Activated gamma-delta T cell treated with anti-CD3 and anti-CD28 coated beads, Interleukin-2, amount 50 U/mL, for 16 hours (primary cell): ENCODE measurements around the gene KLHL21.
"Not testable (repeated sequence)": the region's sequence is repeated elsewhere in the genome, so short reads cannot be mapped to it uniquely, and the experiment has no call there.

Experiments used
- DNase-seq: peaks from one replicate; pipeline ENCODE4 v3.0.0-alpha.2; 2020; ENCODE audit warnings: low read depth

Gene KLHL21

GRCh38 chr1:6582370-6582769 lies 20.3 kb downstream of the KLHL21 start:
- DNase-seq, result no peak

- no peak for DNase-seq
These were observed 20.9 kb downstream of the KLHL21 start for GRCh38 chr1:6581561-6582305.

DNA sequence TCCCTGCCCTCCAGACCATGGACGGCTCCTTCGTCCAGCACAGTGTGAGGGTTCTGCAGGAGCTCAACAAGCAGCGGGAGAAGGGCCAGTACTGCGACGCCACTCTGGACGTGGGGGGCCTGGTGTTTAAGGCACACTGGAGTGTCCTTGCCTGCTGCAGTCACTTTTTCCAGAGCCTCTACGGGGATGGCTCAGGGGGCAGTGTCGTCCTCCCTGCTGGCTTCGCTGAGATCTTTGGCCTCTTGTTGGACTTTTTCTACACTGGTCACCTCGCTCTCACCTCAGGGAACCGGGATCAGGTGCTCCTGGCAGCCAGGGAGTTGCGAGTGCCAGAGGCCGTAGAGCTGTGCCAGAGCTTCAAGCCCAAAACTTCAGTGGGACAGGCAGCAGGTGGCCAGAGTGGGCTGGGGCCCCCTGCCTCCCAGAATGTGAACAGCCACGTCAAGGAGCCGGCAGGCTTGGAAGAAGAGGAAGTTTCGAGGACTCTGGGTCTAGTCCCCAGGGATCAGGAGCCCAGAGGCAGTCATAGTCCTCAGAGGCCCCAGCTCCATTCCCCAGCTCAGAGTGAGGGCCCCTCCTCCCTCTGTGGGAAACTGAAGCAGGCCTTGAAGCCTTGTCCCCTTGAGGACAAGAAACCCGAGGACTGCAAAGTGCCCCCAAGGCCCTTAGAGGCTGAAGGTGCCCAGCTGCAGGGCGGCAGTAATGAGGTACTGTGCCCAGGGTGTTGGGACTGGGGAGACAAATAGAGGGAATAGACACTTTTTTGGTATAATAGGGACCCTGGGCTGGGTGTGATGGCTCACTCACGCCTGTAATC lies 21.9 kb downstream of the KLHL21 start:
- DNase-seq, result no peak

GRCh38 chr1:6580119-6580592 lies 22.5 kb downstream of the KLHL21 start:
- DNase-seq, result no peak

- DNase-seq, result peak; percentile 94
These were observed 23.1 kb downstream of the KLHL21 start, which contains the start of gene ZBTB48 for GRCh38 chr1:6579374-6580118. TSS of gene ZBTB48 (plus strand) at chr1:6579994. CDS start at chr1:6580610, 616 bp downstream.

- DNase-seq, result no peak
These were observed 23.9 kb downstream of the KLHL21 start for GRCh38 chr1:6578624-6579373.

DNA sequence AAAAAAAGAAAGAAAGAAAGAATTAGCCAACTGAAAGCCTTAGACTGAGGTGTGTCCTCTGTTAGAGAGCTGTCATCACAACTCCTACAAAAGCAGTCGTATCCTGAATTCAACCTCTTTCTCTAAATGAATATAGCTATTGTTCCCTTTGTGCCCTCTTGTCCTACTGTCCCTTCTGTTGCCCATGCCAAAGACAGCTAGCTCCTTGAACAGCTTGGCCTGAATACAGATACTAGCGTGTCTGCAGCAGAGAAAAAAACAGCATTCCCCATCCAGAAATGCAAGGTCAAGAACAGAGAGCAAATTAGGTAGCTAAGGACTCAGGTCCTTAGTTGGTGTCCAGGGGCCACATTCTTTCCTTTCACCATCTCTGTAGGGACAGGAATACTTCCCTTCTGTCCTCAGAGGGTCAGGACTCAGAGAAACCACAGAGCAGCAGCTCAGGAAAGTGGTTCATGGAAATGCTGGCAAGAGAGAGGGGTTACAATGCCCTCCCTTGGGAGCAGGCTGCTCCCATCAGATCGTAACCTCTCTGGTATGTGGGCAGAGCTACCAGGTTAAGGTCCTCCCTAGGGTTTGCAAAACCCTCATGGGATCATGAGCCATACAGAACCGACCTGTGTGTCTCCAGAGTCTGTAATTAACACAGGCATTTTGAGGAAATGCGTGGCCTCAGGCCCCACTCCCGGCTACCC lies 24.7 kb downstream of the KLHL21 start:
- DNase-seq, result no peak

DNA sequence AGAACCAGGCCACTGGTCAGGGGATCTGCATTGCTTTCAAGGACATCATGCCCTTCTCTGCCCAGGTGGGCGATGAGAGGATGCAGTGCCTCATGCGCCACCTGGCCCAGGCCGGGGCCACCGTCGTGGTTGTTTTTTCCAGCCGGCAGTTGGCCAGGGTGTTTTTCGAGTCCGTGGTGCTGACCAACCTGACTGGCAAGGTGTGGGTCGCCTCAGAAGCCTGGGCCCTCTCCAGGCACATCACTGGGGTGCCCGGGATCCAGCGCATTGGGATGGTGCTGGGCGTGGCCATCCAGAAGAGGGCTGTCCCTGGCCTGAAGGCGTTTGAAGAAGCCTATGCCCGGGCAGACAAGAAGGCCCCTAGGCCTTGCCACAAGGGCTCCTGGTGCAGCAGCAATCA lies 27.9 kb downstream of the KLHL21 start:
- no peak for DNase-seq

- no peak for DNase-seq
These were observed 28.5 kb downstream of the KLHL21 start for GRCh38 chr1:6574025-6574620.

DNA sequence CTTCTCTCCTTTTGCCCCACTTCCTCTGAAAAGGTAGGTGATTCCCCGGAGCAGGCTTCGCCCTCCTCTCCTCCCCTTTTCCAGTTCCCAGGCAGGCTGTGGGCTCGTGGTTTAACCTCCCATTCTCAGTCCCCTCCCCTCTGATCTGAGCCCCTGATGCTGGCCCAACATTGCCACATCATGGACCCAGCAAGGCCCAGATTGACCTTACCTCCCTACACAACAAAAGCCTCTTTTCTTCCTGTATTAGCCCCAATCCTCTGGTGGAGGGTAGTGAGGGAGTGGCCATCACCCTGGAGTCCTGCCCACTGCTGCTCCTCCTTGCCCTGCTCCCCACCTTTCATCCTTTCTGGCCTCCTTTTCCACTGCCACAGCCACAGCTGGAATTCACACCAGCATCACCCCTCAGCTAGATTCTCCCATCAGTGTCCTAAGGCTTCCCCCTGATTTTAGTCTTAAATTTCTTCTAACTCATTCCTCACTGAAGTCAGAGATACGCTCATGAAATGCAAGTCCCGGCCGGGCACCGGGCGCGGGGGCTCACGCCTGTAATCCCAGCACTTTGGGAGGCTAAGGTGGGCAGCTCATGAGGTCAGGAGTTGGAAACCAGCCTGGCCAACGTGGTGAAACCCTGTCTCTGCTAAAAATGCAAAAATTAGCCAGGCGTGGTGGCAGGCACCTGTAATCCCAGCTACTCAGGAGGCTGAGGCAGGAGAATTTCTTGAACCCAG lies 29.9 kb downstream of the KLHL21 start:
- DNase-seq, result no peak

DNA sequence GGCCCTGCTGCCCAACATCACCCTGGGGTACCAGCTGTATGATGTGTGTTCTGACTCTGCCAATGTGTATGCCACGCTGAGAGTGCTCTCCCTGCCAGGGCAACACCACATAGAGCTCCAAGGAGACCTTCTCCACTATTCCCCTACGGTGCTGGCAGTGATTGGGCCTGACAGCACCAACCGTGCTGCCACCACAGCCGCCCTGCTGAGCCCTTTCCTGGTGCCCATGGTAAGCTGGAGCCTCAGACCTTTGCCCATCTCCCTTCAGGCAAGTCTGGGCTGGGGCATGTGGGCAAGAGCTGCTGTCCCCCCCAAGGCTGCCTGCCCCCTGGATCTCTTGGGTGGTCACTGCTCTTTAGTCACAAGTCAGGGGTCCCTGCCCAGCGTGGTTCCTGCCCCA lies 31.7 kb downstream of the KLHL21 start:
- no peak for DNase-seq

DNA sequence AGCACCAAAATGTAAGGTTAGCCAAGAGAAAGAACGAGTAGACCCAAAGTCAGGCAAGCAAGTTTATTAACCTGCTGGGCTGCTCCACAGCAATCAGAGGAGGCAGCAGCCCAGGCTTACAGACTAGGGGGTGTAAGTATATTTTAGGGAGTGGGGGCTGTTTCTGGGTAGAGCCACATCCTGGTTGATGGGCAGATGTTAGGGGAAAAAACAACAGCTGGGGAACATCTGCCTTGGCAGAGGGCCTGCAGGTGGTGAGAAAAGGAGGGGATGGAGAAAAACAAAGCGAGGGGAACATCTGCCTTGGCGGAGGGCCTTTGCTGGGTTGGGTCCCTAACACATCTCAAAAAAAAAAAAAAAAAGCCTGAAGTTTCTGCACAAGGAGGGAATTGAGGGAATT lies 32.6 kb downstream of the KLHL21 start:
- DNase-seq, result no peak

DNA sequence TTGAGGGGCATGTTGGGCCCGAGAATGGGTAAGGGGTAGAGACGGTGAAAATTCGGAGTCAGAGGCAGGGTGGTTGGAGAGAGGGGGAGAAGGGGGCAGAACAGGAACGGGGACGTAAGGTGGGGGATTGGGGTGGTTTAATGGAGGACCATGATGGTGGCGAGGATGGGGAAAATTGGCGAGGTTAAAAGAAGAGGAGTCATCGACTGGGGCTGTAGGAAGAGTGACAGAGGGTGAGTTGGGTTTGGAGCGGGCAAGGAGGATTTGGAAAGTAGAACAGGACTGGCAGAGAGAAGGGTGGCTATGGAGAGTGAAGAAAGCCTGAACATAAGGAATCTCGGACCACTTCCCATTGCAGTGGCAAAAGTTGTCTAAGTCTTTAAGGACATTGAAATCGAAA lies 33.6 kb downstream of the KLHL21 start:
- no peak for DNase-seq

DNA sequence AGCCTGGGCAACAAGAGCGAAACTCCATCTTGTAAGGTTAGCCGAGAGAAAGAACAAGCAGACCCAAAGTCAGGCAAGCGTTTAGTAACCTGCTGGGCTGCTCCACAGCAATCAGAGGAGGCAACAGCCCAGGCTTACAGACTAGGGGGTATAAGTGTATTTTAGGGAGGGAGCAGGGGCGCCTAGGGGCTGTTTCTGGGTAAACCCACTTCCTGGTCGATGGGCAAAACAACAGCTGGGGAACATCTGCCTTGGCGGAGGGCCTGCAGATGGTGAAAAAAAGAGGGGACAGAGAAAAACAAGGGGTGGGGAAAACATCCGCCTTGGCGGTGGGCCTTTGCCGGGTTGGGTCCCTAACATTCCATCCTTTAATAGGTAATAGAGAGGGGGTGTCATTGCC lies 42.4 kb downstream of the KLHL21 start:
- no peak for DNase-seq

- DNase-seq, result not testable (repeated sequence)
These were observed 43.5 kb downstream of the KLHL21 start for GRCh38 chr1:6559161-6559560.

DNA sequence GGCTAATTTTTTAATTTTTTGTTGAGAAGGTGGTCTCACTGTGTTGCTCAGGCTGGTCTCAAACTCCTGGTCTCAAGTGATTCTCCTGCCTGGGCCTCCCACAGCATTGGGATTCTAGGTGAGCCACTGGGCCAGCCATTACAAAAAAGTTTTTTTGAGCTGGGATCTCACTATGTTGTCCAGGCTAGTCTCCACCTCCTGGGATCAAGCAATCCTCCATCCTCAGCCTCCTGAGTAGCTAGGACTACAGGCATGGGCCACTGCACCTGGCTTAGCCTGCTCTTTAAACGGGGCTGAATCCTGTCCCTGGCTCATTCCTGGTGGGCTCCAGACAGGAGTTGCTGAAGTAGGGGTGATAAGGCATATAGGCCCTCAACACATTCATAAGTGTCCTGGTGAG lies 45.1 kb downstream of the KLHL21 start:
- DNase-seq, result no peak

GRCh38 chr1:6554907-6555778 lies 47.5 kb downstream of the KLHL21 start, which contains the start of gene TAS1R1:
TSS of gene TAS1R1 (plus strand) at chr1:6555307. CDS start at chr1:6555374, 67 bp downstream.
- no peak for DNase-seq

DNA sequence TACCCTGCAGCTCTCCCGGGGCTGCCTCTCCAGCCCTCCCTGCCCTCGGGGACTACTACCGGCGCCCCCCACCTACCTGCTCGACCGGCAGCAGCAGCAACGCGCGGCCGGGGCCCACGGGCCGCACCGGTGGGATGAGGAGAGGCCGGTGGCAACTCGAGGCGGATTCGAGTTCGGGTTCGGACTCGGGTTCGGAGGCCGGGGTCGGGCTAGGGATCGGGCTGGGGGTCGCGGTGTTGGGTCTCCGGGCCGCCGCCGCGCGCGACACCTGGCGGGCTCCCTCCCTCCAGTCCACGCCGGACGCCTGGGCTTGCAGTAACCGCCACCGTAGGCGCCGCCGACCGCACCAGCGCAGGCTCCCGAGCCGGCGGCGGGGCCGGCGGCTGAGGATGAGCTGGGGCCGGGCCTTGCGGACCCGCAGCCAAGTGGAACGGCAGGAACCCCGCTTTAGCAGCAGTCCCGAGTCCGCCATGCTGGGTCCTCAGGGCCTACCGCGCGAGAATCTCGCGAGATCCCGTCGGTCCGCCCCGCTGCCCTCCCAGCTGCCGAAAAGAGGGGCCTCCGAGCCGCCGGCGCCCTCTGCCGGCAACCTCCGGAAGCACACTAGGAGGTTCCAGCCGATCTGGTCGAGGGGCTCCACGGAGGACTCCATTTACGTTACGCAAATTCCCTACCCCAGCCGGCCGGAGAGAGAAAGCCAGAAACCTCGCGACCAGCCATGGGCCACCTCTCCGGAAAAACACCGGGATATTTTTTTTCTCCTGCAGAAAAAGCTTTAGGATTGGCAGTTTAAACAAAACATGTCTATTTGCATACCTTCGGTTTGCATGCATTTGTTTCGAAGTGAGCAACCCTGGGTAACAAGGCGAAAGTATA lies 48.4 kb downstream of the KLHL21 start, which contains the start of gene NOL9:
Gene NOL9, minus strand, starts transcription at position 483 of the 876 bp plus-strand sequence. Its CDS starts 11 bp downstream, at position 472.
- DNase-seq, result peak; percentile 96
